Mesenchymal stem cell (in vitro differentiated cells and primary cell): Measurements from ENCODE around the gene FNDC8.

Source experiments
- DNase-seq: peaks from one replicate; pipeline ENCODE4 v3.0.0-alpha.2; 2013
- H2AFZ ChIP-seq: one replicate; pipeline ENCODE4 v1.6.1; 2013; ENCODE audit warnings: low read depth, mild to moderate bottlenecking, control low read depth, inconsistent platforms, low read length, moderate library complexity
- H2AK5ac ChIP-seq: 2 replicates; pipeline ENCODE4 v1.6.1; 2013; ENCODE audit warnings: low read length, moderate library complexity, mild to moderate bottlenecking, inconsistent platforms; ENCODE audit not compliant: severe bottlenecking
- H2BK120ac ChIP-seq: one replicate; pipeline ENCODE4 v1.6.1; 2013; ENCODE audit warnings: low read depth, mild to moderate bottlenecking, inconsistent platforms, low read length, moderate library complexity
- H2BK12ac ChIP-seq, 2 experiments: one replicate each; pipeline ENCODE4 v1.6.1; 2013; ENCODE audit warnings: inconsistent platforms in 2 of 2, low read length in 2 of 2, mild to moderate bottlenecking in 2 of 2, moderate library complexity in 2 of 2, control low read depth in 1 of 2
- H2BK15ac ChIP-seq: one replicate; pipeline ENCODE4 v1.6.1; 2013; ENCODE audit warnings: mild to moderate bottlenecking, low read depth, inconsistent platforms; ENCODE audit not compliant: poor library complexity, severe bottlenecking
- H2BK5ac ChIP-seq: 2 replicates; pipeline ENCODE4 v1.6.1; 2013; ENCODE audit warnings: low read depth, mild to moderate bottlenecking, low read length, control low read depth, inconsistent platforms; ENCODE audit not compliant: poor library complexity, severe bottlenecking
- H3K14ac ChIP-seq, 2 experiments: one replicate each; pipeline ENCODE4 v1.6.1; 2013; ENCODE audit warnings: inconsistent platforms in 2 of 2, low read length in 2 of 2, control low read depth in 1 of 2, mild to moderate bottlenecking in 1 of 2, moderate library complexity in 1 of 2
- H3K18ac ChIP-seq, 2 experiments: one replicate each; pipeline ENCODE4 v1.6.1; 2013; ENCODE audit warnings: inconsistent platforms in 2 of 2, low read length in 2 of 2, control low read depth in 1 of 2, low read depth in 1 of 2, mild to moderate bottlenecking in 1 of 2
- H3K23ac ChIP-seq, 2 experiments: one replicate each; pipeline ENCODE4 v1.6.1; 2013; ENCODE audit warnings: inconsistent platforms in 2 of 2, low read length in 2 of 2, mild to moderate bottlenecking in 2 of 2, moderate library complexity in 2 of 2, control low read depth in 1 of 2
- H3K27ac ChIP-seq: 2 replicates; pipeline ENCODE4 v1.5.1; 2013; ENCODE audit warnings: mild to moderate bottlenecking, moderate library complexity, low read length, control low read depth, inconsistent platforms; ENCODE audit not compliant: poor library complexity, severe bottlenecking
- H3K27me3 ChIP-seq, 2 experiments: 2 replicates each; pipeline versions ENCODE4 v1.6.1 to v1.7.0; 2013; ENCODE audit warnings: low read length in 2 of 2, mild to moderate bottlenecking in 2 of 2, moderate library complexity in 2 of 2, control low read depth in 1 of 2, inconsistent platforms in 1 of 2; ENCODE audit not compliant: control insufficient read depth in 1 of 2, insufficient read depth in 1 of 2
- H3K36me3 ChIP-seq, 2 experiments: 2 replicates each; pipeline versions ENCODE4 v1.6.1 to v1.7.0; 2013; ENCODE audit warnings: low read length in 2 of 2, control low read depth in 1 of 2, inconsistent platforms in 1 of 2, low read depth in 1 of 2, mild to moderate bottlenecking in 1 of 2; ENCODE audit not compliant: insufficient read depth in 2 of 2, control insufficient read depth in 1 of 2
- H3K4ac ChIP-seq, 2 experiments: one replicate each; pipeline ENCODE4 v1.6.1; 2013; ENCODE audit warnings: inconsistent platforms in 2 of 2, low read length in 2 of 2, mild to moderate bottlenecking in 2 of 2, moderate library complexity in 2 of 2, control low read depth in 1 of 2, low read depth in 1 of 2
- H3K4me1 ChIP-seq: 2 replicates; pipeline ENCODE4 v1.6.1; 2013; ENCODE audit warnings: low read depth, low read length, control low read depth; ENCODE audit not compliant: control insufficient read depth, insufficient read depth
- H3K4me2 ChIP-seq: 2 replicates; pipeline ENCODE4 v1.6.1; 2013; ENCODE audit warnings: low read length, mild to moderate bottlenecking, inconsistent platforms; ENCODE audit not compliant: poor library complexity, severe bottlenecking
- H3K4me3 ChIP-seq, 2 experiments: 2 replicates each; pipeline versions ENCODE4 v1.5.1 to v1.7.0; 2013; ENCODE audit warnings: low read length in 2 of 2, mild to moderate bottlenecking in 2 of 2, control low read depth in 1 of 2, low read depth in 1 of 2; ENCODE audit not compliant: insufficient read depth in 1 of 2
- H3K79me1 ChIP-seq: replicated peaks from 2 replicates; pipeline ENCODE4 v1.6.1; 2013; ENCODE audit warnings: mild to moderate bottlenecking, control low read depth, low read length, inconsistent platforms; ENCODE audit not compliant: poor library complexity, severe bottlenecking
- H3K9ac ChIP-seq: 2 replicates; pipeline ENCODE4 v1.7.0; 2013; ENCODE audit warnings: mild to moderate bottlenecking, low read length, moderate library complexity
- H3K9me3 ChIP-seq: 2 replicates; pipeline ENCODE4 v1.7.0; 2013; ENCODE audit warnings: mild to moderate bottlenecking, low read length; ENCODE audit not compliant: control insufficient read depth
- H4K8ac ChIP-seq: one replicate; pipeline ENCODE4 v1.6.1; 2013; ENCODE audit warnings: inconsistent platforms, mild to moderate bottlenecking, low read length, moderate library complexity
- H4K91ac ChIP-seq: one replicate; pipeline ENCODE4 v1.6.1; 2013; ENCODE audit warnings: mild to moderate bottlenecking, low read length, inconsistent platforms
- WGBS: methylation state at CpG from one replicate; pipeline ENCODE4 v1.1.7; 2013; ENCODE audit warnings: mixed read lengths; 5-methylcytosine and 5-hydroxymethylcytosine counted together

Gene FNDC8

DNA sequence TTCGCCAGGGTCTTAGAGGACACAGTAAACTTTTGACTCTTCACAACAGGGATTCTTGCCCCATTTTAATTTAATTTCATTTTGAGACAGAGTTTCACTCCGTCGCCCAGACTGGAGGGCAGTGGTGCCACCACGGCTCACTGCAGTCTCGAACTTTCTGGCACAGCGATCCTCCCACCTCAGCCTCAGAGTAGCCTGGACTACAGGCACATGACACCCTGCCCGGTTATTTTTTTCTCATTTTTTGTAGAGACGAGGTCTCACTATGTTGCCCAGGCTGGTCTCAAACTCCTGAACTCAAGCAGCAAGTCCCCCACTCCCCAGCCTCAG lies 21.0 kb downstream of the FNDC8 start:
- no peak overlapping the region for H2AFZ ChIP-seq
- H3K9me3 ChIP-seq: no peaks in the 10 kb centered on the region
- no peak for DNase-seq
- H3K14ac ChIP-seq: no peak overlapping the region
- H3K79me1 ChIP-seq: peaks cover 23% of the 10 kb centered on the region
- H2BK12ac ChIP-seq: no peak overlapping the region
- H3K27ac ChIP-seq: no peak overlapping the region
- H4K8ac ChIP-seq: no peak overlapping the region
- H4K91ac ChIP-seq: no peak overlapping the region
- no peak overlapping the region for H3K18ac ChIP-seq
- H2AK5ac ChIP-seq: no peak overlapping the region
- 67% methylated on average over 8 of the region's 8 CpGs for WGBS
- no peak overlapping the region for H3K4me2 ChIP-seq
- peaks cover 6% of the 10 kb centered on the region for H3K4me1 ChIP-seq
- H3K9ac ChIP-seq: peak overlapping the region; percentile 92
- H3K23ac ChIP-seq: no peak overlapping the region
- H3K4ac ChIP-seq: no peak overlapping the region
- peak overlapping the region in 1 of 2 experiments; percentile 99 for H3K4me3 ChIP-seq
- no peak overlapping the region for H2BK5ac ChIP-seq
- peaks cover 22 to 23% of the 10 kb centered on the region in 2 experiments for H3K36me3 ChIP-seq
- H3K27me3 ChIP-seq: peaks cover 12 to 13% of the 10 kb centered on the region in 2 experiments
- H2BK120ac ChIP-seq: no peak overlapping the region
- H2BK15ac ChIP-seq: no peak overlapping the region

DNA sequence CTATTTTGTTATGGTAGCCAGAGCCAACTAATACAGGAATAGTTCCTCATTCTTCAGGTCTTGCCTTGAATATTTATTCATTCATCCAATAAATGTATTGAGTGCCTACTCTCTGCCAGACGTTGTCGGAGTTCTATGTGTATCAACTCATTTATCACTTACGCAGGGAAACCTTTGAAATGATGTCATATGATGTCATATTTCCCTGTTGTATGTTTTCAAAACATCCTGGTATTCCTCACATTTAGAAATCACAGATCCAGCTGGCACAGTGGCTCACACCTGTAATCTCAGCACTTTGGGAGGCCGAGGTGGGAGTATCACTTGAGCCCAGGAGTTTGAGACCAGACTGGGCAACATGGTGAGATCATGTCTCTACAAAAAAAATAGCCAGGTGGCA lies 23.4 kb downstream of the FNDC8 start:
- Histone ChIP-seq H2BK120ac (no peak overlapping the region), H3K27me3 (peaks cover 28 to 32% of the 10 kb centered on the region in 2 experiments), H3K27ac (no peak overlapping the region), H3K23ac (no peak overlapping the region), H3K9me3 (no peaks in the 10 kb centered on the region), H2AK5ac (no peak overlapping the region), H3K14ac (no peak overlapping the region), H3K18ac (no peak overlapping the region), H3K4me2 (no peak overlapping the region), H3K36me3 (peaks cover under 1 to 2% of the 10 kb centered on the region in 2 experiments), H2BK15ac (no peak overlapping the region), H3K4me3 (no peak overlapping the region), H4K8ac (no peak overlapping the region), H3K9ac (no peak overlapping the region), H3K4ac (no peak overlapping the region), H3K79me1 (peaks cover 8% of the 10 kb centered on the region), H2BK5ac (no peak overlapping the region), H3K4me1 (peaks cover 4% of the 10 kb centered on the region), H2BK12ac (no peak overlapping the region), H4K91ac (no peak overlapping the region), H2AFZ (no peak overlapping the region)
- 80% methylated on average over 3 of the region's 4 CpGs for WGBS
- DNase-seq: no peak

DNA sequence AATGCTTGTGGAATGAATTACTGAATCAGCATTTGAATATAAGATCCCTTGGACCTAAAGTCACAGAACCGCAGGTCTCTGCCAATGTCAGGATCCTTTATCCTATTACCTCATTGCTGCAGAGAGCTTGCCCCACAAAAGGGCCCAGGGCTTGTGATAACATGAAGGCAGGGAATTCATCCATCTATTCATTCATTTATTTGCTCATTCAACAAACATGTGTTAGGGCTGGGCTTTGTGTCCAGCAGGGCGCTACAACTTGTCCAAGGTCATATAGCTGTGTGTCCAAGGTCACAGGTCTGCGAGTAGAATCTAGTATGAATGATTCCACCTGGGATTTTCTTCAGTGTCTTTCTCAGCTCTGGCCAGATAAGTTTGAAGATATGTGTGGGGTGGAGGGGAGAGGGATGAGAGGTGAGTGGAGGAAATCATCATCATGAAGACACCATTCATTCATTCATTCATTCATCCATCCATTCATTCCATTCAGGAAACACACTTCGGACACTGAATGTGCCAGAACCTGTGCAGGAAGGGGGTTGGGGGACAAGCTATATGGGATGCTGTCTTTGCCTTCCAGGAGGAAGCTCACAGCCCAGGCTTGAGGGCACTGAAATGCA lies 24.9 kb downstream of the FNDC8 start:
- H4K8ac ChIP-seq: no peak overlapping the region
- 82% methylated on average over 4 of the region's 4 CpGs for WGBS
- peak overlapping the region in 1 of 2 experiments; percentile 50 for H3K23ac ChIP-seq

DNA sequence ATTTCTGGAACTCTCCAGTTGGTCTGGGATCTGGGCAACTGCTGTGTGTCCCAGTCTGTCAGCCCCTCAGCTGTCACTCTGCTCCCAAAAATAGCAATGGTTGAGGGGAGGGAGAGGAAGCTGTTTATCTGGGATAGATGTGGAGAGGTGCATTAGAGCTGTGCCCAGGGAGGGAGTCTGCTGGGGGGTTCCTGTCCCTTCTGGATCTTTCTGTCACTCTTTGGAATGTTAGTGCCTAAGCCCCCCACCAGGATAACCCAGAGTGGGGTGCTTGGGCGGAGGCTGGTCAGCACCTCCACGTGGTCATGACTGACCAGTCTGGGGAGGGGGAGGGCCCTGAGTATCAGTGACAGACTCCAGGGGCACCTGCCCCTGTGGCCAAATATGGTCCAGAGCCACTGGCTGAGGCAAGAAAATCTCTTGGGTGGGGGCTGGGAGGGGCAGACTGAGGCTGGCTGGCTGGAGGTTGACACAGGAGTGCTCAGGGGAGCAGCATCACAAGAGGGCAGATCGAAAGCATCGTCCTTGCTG lies 26.0 kb downstream of the FNDC8 start, which contains the start of gene UNC45B:
Gene UNC45B (plus strand): TSS at position 443 of the 531 bp plus-strand sequence. CDS start 447 bp downstream, outside the sequence.
- no peak within 1 kb of the TSS for H3K9ac ChIP-seq
- H4K91ac ChIP-seq: no peak within 1 kb of the TSS
- no peak within 1 kb of the TSS for H2BK15ac ChIP-seq
- no peak within 1 kb of the TSS for H2BK5ac ChIP-seq
- H2AFZ ChIP-seq: no peak within 1 kb of the TSS
- H4K8ac ChIP-seq: peak within 1 kb of the TSS; percentile 43
- H3K9me3 ChIP-seq: no peaks in the 10 kb centered on the region
- H3K4me2 ChIP-seq: no peak within 1 kb of the TSS
- no peaks in the 10 kb centered on the region for H3K36me3 ChIP-seq
- no peak within 1 kb of the TSS for H2BK12ac ChIP-seq
- no peak within 1 kb of the TSS for H3K27ac ChIP-seq
- peaks cover 28 to 39% of the 10 kb centered on the region in 2 experiments for H3K27me3 ChIP-seq
- DNase-seq: no peak
- no peak within 1 kb of the TSS for H3K4ac ChIP-seq
- no peak within 1 kb of the TSS for H3K4me3 ChIP-seq
- no peak within 1 kb of the TSS for H3K14ac ChIP-seq
- H3K79me1 ChIP-seq: no peaks in the 10 kb centered on the region
- 73% methylated on average over 4 of the region's 4 CpGs for WGBS
- no peak within 1 kb of the TSS for H3K18ac ChIP-seq
- no peak within 1 kb of the TSS for H2AK5ac ChIP-seq
- no peaks in the 10 kb centered on the region for H3K4me1 ChIP-seq
- no peak within 1 kb of the TSS for H2BK120ac ChIP-seq
- H3K23ac ChIP-seq: peak within 1 kb of the TSS in 1 of 2 experiments; percentile 50

More for the DNA sequence above, 24.9 kb downstream of the FNDC8 start:
- H3K14ac ChIP-seq: no peak overlapping the region
- no peak overlapping the region for H3K4me2 ChIP-seq
- H2BK120ac ChIP-seq: no peak overlapping the region
- no peak overlapping the region for H3K27ac ChIP-seq
- H3K4me3 ChIP-seq: no peak overlapping the region
- no peak for DNase-seq
- no peaks in the 10 kb centered on the region for H3K4me1 ChIP-seq
- H3K27me3 ChIP-seq: peaks cover 28 to 36% of the 10 kb centered on the region in 2 experiments
- H3K4ac ChIP-seq: no peak overlapping the region
- no peak overlapping the region for H3K18ac ChIP-seq
- peaks cover 5% of the 10 kb centered on the region for H3K79me1 ChIP-seq
- no peaks in the 10 kb centered on the region for H3K9me3 ChIP-seq
- no peak overlapping the region for H2AK5ac ChIP-seq
- H4K91ac ChIP-seq: no peak overlapping the region
- H2BK12ac ChIP-seq: no peak overlapping the region
- no peak overlapping the region for H2BK15ac ChIP-seq
- H2BK5ac ChIP-seq: no peak overlapping the region
- H3K36me3 ChIP-seq: no peaks in the 10 kb centered on the region
- H3K9ac ChIP-seq: no peak overlapping the region
- no peak overlapping the region for H2AFZ ChIP-seq
